KG1 (cell line): ENCODE results near the gene RBM19.
"Not testable (repeated sequence)": the region's sequence is repeated elsewhere in the genome, so short reads cannot be mapped to it uniquely, and the experiment has no call there.

ENCODE experiments used
- DNase-seq: peaks from one replicate; lab custom pipeline; 2025; lab: John Stamatoyannopoulos, UW

Gene RBM19

GRCh38 chr12:113827539-113828114, 138.5 kb downstream of the RBM19 start:
- DNase-seq, result no peak

- DNase-seq, result no peak
These were observed 139.2 kb downstream of the RBM19 start for GRCh38 chr12:113826805-113827538.

DNA sequence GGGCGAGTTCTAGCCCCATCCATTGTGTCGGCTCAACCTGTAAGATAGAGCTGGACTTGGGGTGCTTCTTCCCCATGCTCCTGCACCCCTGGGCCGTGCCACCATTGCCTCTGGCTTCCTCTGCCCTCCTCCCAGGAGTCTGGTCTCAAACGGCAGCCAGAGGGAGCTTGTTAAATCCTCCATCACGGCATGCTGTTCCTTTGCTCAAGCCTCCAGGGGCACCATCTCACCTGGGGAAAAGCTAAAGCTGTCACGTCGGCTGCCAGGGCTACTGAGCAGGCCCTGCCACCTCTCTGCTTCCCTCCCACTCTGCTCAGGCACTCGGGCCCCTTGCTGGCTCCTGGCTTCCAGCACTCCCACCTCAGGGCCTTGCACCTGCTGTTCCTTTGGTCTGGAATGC, 140.4 kb downstream of the RBM19 start:
- no peak for DNase-seq

GRCh38 chr12:113823816-113824215, 142.3 kb downstream of the RBM19 start:
- no peak for DNase-seq

DNA sequence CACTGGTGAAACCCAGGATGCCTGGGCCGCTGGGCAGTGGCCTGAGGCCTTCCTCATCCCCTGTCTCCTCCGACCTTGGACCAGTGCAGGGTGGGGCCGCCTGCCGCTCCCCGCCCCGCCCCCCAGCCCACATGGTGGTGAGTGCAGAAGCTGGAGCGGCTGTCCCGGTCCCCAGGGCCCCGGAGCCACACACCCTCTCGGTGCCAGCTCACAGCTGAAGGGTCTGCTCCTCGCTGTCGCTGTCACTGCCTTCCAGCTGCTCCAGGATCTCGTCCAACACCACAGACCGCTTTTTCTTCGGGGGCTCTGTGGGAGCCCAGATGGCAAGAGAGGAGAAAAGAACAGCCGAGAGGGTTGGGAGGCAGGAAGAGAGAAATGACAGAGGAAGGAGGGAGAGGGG, 143.1 kb downstream of the RBM19 start:
- no peak for DNase-seq

DNA sequence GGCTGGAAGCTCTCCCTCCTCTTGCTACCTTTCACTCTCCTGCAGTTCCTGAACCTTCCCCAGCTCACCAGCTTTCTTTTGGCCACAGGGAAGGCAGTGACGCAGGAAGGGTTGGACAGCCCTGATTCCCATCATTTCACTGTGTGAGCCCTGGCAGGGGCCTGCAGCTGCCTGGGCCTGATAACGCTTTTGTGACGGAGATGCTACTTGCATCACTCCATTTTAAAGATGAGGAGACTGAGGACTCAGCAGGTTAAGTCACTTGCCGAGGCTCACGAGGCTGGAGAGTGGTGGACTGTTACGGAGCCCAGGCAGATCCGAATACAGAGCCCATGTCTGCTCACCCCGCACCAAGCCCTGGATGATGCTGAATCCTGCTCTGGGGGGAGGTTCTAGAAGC, 145.3 kb downstream of the RBM19 start:
- DNase-seq, result no peak

DNA sequence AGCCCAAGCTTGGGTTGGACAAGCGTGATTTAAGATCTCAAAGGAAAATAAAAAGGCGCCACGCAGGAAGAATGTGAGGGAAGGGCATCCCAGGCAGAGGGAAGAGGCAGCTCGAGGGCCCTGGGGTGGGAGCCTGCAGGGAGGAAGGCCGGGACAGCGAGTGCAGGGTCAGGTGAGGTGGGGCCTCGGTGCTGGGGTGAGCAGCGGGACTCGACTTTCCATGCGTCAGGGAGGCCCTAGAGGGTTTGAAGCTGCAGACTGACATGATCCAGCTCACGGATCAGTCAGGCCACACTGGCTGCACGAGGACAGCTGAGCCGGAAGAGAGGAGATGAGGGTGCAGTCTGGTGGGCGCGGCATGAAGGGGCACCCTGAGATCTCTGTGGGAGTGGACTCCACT, 145.8 kb downstream of the RBM19 start:
- no peak for DNase-seq

GRCh38 chr12:113819495-113819894, 146.6 kb downstream of the RBM19 start:
- DNase-seq, result no peak

- no peak for DNase-seq
These were observed 147.3 kb downstream of the RBM19 start for GRCh38 chr12:113818833-113819232.

DNA sequence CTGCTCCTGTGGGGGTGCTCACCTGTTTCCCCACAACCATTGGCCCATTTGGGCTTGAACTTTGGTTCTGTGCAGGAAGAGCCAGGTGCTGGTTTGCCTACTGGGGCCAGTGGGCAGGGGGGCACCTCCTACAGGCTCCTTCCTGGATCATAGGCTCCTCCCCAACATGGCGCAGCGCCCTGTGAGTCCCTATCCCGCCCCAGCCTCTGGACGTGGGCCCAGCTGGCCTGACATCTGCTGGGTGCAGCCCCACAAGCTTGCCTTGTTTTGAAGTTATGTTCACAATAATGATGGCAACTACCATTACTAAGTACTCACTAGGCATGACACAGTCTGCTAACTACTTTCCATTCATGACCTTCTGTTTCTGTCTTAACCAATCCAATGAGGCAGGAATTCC, 147.8 kb downstream of the RBM19 start:
- no peak for DNase-seq

DNA sequence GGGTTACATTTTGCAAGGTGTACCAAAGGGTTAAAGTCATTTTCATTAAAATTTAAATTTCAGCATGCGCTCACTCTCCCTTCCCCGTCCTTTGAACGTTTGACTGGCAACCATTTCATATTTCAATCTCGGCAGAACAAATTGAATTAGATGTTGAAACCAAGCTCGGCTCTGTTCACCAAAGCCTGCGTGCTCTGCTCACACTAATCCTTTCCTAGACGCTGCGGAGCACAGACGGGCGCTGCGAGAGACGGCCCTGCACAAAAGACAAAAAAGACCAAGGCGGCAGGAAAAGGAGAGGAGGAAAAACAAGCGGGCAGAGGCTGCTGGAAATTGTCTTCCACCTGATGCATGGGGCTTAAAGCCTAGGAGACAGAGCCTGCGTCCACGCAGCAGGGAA, 149.3 kb downstream of the RBM19 start:
- no peak for DNase-seq

DNA sequence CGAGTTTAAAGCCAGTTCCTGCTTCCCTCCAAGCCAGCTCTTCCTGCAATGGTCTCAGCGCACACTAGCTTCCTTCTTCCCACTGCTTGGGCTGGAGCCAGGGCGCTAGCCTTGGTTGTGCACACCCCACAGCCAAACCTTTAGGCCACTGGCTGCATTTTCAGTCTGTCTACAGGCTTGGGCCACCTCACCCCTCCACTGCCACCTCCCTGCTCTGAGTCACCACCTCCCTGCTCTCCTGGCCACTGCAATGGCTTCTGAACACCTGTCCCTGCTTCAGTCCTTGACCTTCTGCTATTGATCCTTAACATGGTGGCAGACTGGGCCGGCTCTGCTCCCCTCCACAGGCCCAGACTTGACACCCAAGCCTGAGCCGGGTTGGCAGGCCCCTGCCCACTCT, 151.1 kb downstream of the RBM19 start:
- DNase-seq, result no peak

DNA sequence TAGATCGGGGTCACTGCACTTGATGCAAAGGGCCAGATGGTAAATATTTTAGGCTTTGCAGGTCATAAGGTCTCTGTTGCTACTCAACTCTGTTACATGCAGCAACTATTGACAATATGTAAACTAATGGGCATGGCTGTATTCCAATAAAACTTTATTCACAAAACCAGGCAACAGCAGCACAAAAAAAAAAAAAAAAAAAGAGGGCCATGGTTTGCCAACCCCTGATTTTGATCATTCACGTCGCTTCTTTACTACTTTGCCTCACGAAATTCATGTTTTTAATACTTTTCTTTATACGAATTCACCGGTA, 152.9 kb downstream of the RBM19 start:
- DNase-seq, result no peak

DNA sequence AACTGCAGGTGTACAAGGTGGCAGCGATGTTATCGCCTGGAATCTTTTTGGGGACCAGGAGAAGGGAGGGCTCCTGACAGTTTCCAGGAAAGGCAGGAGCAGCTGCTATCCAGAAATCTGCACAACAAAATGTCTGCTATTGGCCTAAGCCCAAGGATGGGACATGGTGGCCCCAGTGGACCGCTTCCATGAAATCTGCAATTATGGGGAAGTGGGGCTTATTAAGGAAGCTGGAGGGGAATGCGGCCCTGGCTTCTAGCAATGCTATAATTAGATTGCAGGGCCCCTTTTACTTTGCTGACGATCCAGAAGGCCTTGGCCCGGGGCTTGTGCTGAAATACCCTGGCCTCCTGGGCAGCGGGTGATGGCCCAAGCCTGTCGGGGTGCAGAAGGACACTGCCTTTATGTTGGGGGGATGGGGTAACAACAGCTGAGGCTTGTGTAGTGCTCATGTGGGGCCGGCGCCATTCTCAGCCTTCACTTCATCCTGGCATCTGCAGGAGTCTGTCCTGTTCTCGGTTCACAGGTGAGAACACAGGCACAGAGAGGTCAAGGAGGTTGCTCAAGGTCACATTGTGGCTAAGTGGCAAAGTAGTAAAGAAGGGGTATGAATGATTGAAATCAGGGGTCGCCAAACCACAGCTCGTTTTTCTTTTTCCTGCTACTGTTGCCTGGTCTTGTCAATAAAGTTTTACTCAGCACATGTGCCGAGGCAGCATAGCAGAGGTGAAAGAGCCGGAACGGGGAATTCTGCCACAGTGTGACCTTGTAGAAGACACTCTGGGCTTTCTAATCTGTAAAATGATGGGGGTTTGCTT, 153.5 kb downstream of the RBM19 start:
- no peak for DNase-seq

- DNase-seq, result not testable (repeated sequence)
These were observed 156.5 kb downstream of the RBM19 start for GRCh38 chr12:113809462-113810220.

GRCh38 chr12:113808095-113808951, 157.8 kb downstream of the RBM19 start:
- DNase-seq, result no peak

DNA sequence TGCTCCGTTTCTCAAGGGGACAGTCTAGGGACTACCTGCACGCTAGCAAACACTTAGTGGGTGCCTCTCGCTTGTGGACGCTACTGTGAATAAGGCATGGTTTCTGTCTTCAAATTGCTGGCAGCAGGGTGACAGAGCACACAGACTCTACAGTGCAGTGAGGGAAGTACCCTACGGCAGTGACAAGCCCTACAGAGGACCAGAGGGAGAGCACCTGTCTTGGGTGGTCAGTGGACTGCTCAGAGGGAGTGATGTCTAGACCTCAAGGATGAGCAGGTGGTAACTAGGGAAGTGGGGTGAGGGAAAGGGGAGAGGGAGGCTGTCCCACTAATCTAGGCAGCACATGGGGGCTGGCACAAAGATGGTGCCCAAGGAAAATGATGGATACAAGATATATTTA, 160.5 kb downstream of the RBM19 start:
- no peak for DNase-seq

- DNase-seq, result no peak
These were observed 161.0 kb downstream of the RBM19 start for GRCh38 chr12:113804961-113805600.

- no peak for DNase-seq
These were observed 162.4 kb downstream of the RBM19 start for GRCh38 chr12:113803759-113804140.

DNA sequence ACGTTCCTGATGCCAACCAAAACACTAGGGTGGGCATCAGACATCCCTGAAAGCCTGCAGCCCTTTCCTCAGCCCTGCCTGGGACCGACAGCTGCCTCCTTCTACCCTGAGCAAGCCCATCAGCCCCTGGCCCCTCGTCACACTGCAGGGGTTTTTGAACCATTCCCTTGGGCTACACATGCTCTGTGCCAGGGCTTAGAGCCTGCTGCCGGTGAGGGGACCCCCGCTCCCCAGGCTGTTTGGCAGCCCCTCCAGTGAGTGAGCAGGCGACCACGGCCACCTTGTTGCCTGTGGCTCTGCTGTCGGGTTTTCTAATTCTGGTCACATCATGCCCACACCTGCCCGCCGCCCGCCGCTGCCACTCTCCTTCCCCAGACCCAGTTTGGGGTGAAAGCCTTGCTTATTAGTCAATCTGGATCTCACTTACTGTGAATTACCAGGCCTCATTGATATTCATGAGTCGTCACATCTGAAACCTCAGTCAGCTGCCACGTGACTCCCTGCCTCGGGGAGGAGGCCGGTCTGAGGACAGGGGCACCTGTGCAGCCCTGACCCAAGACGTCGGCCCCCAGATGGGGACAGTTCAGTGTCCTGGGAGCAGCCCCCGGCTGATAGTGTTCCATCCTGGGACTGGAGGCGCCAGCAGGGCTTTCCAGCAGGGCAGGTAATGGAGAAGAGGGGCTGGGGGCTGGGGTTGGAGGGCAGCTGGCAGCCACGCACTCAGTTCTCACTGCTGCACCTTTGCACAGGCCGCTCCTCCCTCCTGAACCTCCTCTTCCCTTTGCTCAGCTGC, 163.0 kb downstream of the RBM19 start:
- no peak for DNase-seq
